Activated CD4-positive, alpha-beta memory T cell treated with anti-CD3 and anti-CD28 coated beads, Interleukin-2, amount 10 ng/mL, durations not matched to agents 7 days and 5 days (primary cell): ENCODE data around the gene ADAMTS10. TPM values are rescaled to one million over a fixed set of nuclear protein-coding genes. Genes with fewer than 3 reads are reported as not detected.
"Not testable (repeated sequence)": the region's sequence is repeated elsewhere in the genome, so short reads cannot be mapped to it uniquely, and the experiment has no call there.

Experiments used
- CTCF ChIA-PET: fragments of 350-600 bp; sonication (Branson Sonifier 250); formaldehyde crosslinking; loops from one replicate; lab custom pipeline; 2021; ENCODE audit warnings: antibody characterized with exemption, inconsistent platforms; lab: Charles Lee
- POLR2A ChIA-PET: fragments of 350-600 bp; sonication (Branson Sonifier 250); formaldehyde crosslinking; loops from one replicate; lab custom pipeline; 2021; ENCODE audit warnings: antibody characterized with exemption; lab: Charles Lee
- DNase-seq: peaks from one replicate; pipeline ENCODE4 v3.0.0-alpha.2; 2020
- H3K27ac Mint-ChIP-seq: one replicate; pipeline ENCODE4 v1.8.0; 2021; ENCODE audit warnings: mild to moderate bottlenecking, mixed read lengths
- H3K27me3 Mint-ChIP-seq: one replicate; pipeline ENCODE4 v1.8.0; 2021; ENCODE audit warnings: mixed read lengths
- H3K36me3 Mint-ChIP-seq: one replicate; pipeline ENCODE4 v1.8.0; 2021; ENCODE audit warnings: low read depth, mixed read lengths
- H3K4me1 Mint-ChIP-seq: one replicate; pipeline ENCODE4 v1.8.0; 2021; ENCODE audit warnings: mixed read lengths
- H3K4me3 Mint-ChIP-seq: one replicate; pipeline ENCODE4 v1.8.0; 2021; ENCODE audit warnings: mild to moderate bottlenecking, mixed read lengths
- H3K9me3 Mint-ChIP-seq: one replicate; pipeline ENCODE4 v1.8.0; 2021; ENCODE audit warnings: mixed read lengths
- total RNA-seq, 2 experiments: library from RNA; stranded (reverse); gene quantifications; one replicate each; pipeline ENCODE4 v1.2.3, GENCODE V29; 2021

The ADAMTS10 gene
- total RNA-seq, 2 experiments from 2014 or later, result 2.6 to 2.8 TPM

GRCh38 chr19:8567522-8568172, 42.9 kb downstream of the ADAMTS10 start:
- ChIA-PET POLR2A (interaction anchor here (1.6 to 8.7 kb wide), 2 partner anchors 8 to 51 kb away, joined by 5 to 104 read pairs; partner anchors contain the start of gene ZNF414), CTCF (interaction anchor here (6.4 kb wide), 1 partner anchor 11 kb away, joined by 69 read pairs; the partner anchor contains the start of gene MYO1F)
- no peak overlapping the region for H3K4me3 Mint-ChIP-seq
- no peaks in the 10 kb centered on the region for H3K27me3 Mint-ChIP-seq
- H3K27ac Mint-ChIP-seq, result peak overlapping the region; percentile 61
- peaks cover 77% of the 10 kb centered on the region for H3K4me1 Mint-ChIP-seq
- peaks cover 75% of the 10 kb centered on the region for H3K36me3 Mint-ChIP-seq
- H3K9me3 Mint-ChIP-seq, result no peaks in the 10 kb centered on the region
- no peak for DNase-seq

DNA sequence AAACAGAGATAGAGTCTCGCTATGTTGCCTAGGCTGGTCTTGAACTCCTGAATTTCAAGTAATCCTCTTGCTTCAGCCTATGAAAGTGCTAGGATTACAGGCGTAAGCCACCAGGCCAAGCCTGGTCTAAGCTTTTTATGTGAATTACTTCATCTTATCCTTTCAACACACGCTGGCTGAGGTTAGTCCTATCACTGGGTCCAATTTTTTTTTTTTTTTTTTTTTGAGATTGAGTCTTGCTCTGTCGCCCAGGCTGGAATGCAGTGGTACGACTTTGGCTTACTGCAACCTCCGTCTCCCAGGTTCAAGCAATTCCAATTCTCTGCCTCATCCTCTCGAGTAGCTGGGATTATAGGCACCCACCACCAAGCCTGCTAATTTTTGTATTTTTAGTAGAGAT, 43.7 kb downstream of the ADAMTS10 start:
- H3K27me3 Mint-ChIP-seq, result no peaks in the 10 kb centered on the region
- DNase-seq, result no peak
- no peak overlapping the region for H3K4me3 Mint-ChIP-seq
- H3K4me1 Mint-ChIP-seq, result peaks cover 73% of the 10 kb centered on the region
- ChIA-PET POLR2A (interaction anchor here (0.7 to 8.7 kb wide), 3 partner anchors 9 to 50 kb away, joined by 3 to 104 read pairs (median 5); partner anchors contain the start of gene ZNF414), CTCF (interaction anchor here (6.4 kb wide), 1 partner anchor 12 kb away, joined by 69 read pairs; the partner anchor contains the start of gene MYO1F)
- peak overlapping the region; percentile 21 for H3K27ac Mint-ChIP-seq
- no peaks in the 10 kb centered on the region for H3K9me3 Mint-ChIP-seq
- peaks cover 73% of the 10 kb centered on the region for H3K36me3 Mint-ChIP-seq

- H3K4me1 Mint-ChIP-seq, result peaks cover 69% of the 10 kb centered on the region
- H3K9me3 Mint-ChIP-seq, DNase-seq, H3K4me3 Mint-ChIP-seq, H3K27me3 Mint-ChIP-seq: not testable (repeated sequence)
- CTCF ChIA-PET, result interaction anchor here (6.4 kb wide), 1 partner anchor 14 kb away, joined by 69 read pairs; the partner anchor contains the start of gene MYO1F
- H3K36me3 Mint-ChIP-seq, result peaks cover 64% of the 10 kb centered on the region
- POLR2A ChIA-PET, result interaction anchor here (0.9 to 1.8 kb wide), 4 partner anchors 9 to 16 kb away, joined by 3 to 6 read pairs (median 3); no protein-coding TSS in a partner anchor
- H3K27ac Mint-ChIP-seq, result peak overlapping the region; percentile 10
These were observed 45.6 kb downstream of the ADAMTS10 start for GRCh38 chr19:8564866-8565265.

DNA sequence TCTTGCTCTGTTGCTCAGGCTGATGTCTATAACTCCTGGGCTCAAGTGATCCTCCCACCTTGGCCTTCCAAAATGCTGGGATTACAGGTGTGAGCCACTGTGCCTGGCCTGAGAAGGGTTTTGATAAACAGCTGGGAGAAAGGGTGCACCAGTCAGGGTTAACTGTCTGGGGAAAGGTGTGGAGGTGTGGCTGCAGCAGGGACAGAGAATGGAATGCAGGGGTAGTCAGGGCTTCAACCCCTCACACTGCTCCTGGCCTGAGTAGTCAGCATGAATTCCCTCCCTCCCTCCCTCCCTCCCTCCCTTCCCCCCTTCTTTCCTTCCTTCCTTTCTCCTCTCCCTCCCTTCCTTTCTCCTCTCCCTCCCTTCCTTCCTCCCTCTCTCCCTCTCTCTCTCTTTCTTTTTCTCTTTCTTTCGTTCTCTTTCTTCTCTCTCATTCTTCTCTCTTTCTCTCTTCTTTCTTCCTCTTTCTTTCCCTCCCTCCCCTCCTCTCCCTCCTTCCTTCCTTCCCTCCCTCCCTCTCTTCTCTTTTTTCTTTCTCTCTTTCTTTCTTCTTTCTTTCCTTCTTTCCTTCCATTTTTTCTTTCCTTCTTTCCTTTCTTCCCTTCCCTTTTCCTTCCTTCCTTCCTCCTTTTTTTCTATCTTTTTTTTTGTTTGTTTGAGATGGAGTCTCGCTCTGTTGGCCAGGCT, 49.3 kb downstream of the ADAMTS10 start:
- no peaks in the 10 kb centered on the region for H3K9me3 Mint-ChIP-seq
- H3K4me1 Mint-ChIP-seq, result peaks cover 61% of the 10 kb centered on the region
- no peak overlapping the region for H3K4me3 Mint-ChIP-seq
- no peak for DNase-seq
- ChIA-PET POLR2A (no interaction called here), CTCF (no interaction called here)
- peaks cover 51% of the 10 kb centered on the region for H3K36me3 Mint-ChIP-seq
- H3K27ac Mint-ChIP-seq, result peak overlapping the region; percentile 44
- no peaks in the 10 kb centered on the region for H3K27me3 Mint-ChIP-seq

- Mint-ChIP-seq H3K9me3 (no peaks in the 10 kb centered on the region), H3K36me3 (peaks cover 52% of the 10 kb centered on the region), H3K4me3 (no peak overlapping the region), H3K4me1 (peaks cover 46% of the 10 kb centered on the region), H3K27me3 (no peaks in the 10 kb centered on the region), H3K27ac (peak overlapping the region; percentile 83)
- POLR2A ChIA-PET, result interaction anchor here (0.7 to 1.7 kb wide), 4 partner anchors 8 to 45 kb away, joined by 3 to 4 read pairs (median 4); partner anchors contain the start of gene ZNF414
- no peak for DNase-seq
- CTCF ChIA-PET, result interaction anchor here (1.6 to 2.2 kb wide), 4 partner anchors 11 to 23 kb away, joined by 4 to 9 read pairs (median 6); no protein-coding TSS in a partner anchor
These were observed 52.2 kb downstream of the ADAMTS10 start for GRCh38 chr19:8558325-8558724.

GRCh38 chr19:8557642-8558238, 52.8 kb downstream of the ADAMTS10 start:
- ChIA-PET CTCF (interaction anchor here (1.6 to 2.2 kb wide), 4 partner anchors 11 to 23 kb away, joined by 4 to 9 read pairs (median 6); no protein-coding TSS in a partner anchor), POLR2A (interaction anchor here (0.7 to 1.7 kb wide), 6 partner anchors 9 to 71 kb away, joined by 3 to 4 read pairs (median 3); partner anchors contain the start of gene ZNF414)
- H3K4me3 Mint-ChIP-seq, result no peak overlapping the region
- peaks cover 55% of the 10 kb centered on the region for H3K36me3 Mint-ChIP-seq
- no peaks in the 10 kb centered on the region for H3K27me3 Mint-ChIP-seq
- H3K4me1 Mint-ChIP-seq, result peaks cover 45% of the 10 kb centered on the region
- no peaks in the 10 kb centered on the region for H3K9me3 Mint-ChIP-seq
- no peak for DNase-seq
- H3K27ac Mint-ChIP-seq, result peak overlapping the region; percentile 83

DNA sequence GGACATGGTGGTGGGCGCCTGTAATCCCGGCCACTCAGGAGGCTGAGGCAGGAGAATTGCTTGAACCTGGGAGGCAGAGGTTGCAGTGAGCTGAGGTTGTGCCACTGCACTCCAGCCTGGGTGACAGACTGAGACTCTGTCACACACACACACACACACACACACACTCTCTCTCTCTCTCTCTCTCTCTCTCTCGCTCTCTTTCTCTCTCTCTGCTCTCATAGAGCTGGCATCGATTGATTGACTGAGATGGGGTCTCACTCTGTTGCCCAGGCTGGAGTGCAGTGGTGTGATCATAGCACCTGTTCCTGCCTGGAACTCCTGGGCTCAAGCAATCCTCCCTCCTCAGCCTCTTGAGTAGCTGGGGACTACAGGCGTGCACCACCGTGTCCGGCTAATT, 56.8 kb downstream of the ADAMTS10 start:
- POLR2A ChIA-PET, result not testable (repeated sequence)

GRCh38 chr19:8552810-8553209, 57.7 kb downstream of the ADAMTS10 start:
- no peak overlapping the region for H3K4me3 Mint-ChIP-seq
- H3K9me3 Mint-ChIP-seq, result no peaks in the 10 kb centered on the region
- no peak for DNase-seq
- peak overlapping the region; percentile 23 for H3K27ac Mint-ChIP-seq
- peaks cover 11% of the 10 kb centered on the region for H3K4me1 Mint-ChIP-seq
- CTCF ChIA-PET, result no interaction called here
- no peaks in the 10 kb centered on the region for H3K27me3 Mint-ChIP-seq
- peaks cover 64% of the 10 kb centered on the region for H3K36me3 Mint-ChIP-seq
- POLR2A ChIA-PET, result interaction anchor here (1.3 kb wide), 1 partner anchor 17 kb away, joined by 4 read pairs; no protein-coding TSS in a partner anchor

More for the DNA sequence above, 56.8 kb downstream of the ADAMTS10 start:
- Mint-ChIP-seq H3K27ac (peak overlapping the region; percentile 44), H3K36me3 (peaks cover 64% of the 10 kb centered on the region), H3K4me1 (peaks cover 20% of the 10 kb centered on the region)
- CTCF ChIA-PET, H3K27me3 Mint-ChIP-seq, DNase-seq, H3K4me3 Mint-ChIP-seq, H3K9me3 Mint-ChIP-seq: not testable (repeated sequence)

- DNase-seq, result no peak
- ChIA-PET CTCF (no interaction called here), POLR2A (interaction anchor here (1.2 to 1.4 kb wide), 4 partner anchors 8 to 29 kb away, joined by 3 to 4 read pairs (median 3); no protein-coding TSS in a partner anchor)
- Mint-ChIP-seq H3K36me3 (peaks cover 77% of the 10 kb centered on the region), H3K9me3 (no peaks in the 10 kb centered on the region), H3K27ac (no peak overlapping the region), H3K4me1 (peaks cover 3% of the 10 kb centered on the region), H3K4me3 (no peak overlapping the region), H3K27me3 (no peaks in the 10 kb centered on the region)
These were observed 60.4 kb downstream of the ADAMTS10 start for GRCh38 chr19:8550070-8550469.

- no peaks in the 10 kb centered on the region for H3K27me3 Mint-ChIP-seq
These were observed 64.8 kb downstream of the ADAMTS10 start for GRCh38 chr19:8545743-8546142.

DNA sequence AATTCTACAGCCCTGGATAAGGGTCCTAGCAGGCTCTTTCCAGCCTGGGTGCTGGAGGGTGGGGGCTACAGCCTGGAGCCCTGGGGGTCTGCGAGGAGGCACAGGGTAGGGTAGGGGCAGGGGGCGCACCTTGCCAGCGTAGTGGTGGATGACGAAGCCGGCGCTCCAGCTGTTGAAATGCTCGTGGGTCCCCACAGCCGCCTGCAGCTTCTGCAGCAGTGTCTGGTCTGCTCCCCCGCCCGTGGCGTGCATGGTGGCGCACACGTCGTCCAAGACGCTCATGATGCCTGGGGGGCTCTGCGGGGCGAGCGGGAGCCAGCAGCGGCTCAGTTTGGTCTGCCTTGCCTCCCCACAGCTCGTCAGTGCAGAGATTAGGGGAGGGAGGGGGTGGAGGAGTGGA, 66.3 kb downstream of the ADAMTS10 start:
- POLR2A ChIA-PET, result interaction anchor here (1.1 to 2.7 kb wide), 3 partner anchors 10 to 27 kb away, joined by 4 to 6 read pairs (median 6); no protein-coding TSS in a partner anchor
- Mint-ChIP-seq H3K27ac (no peak overlapping the region), H3K4me3 (no peak overlapping the region), H3K4me1 (no peaks in the 10 kb centered on the region), H3K36me3 (peaks cover 68% of the 10 kb centered on the region), H3K27me3 (no peaks in the 10 kb centered on the region), H3K9me3 (no peaks in the 10 kb centered on the region)
- CTCF ChIA-PET, result interaction anchor here (4.0 kb wide), 1 partner anchor 36 kb away, joined by 25 read pairs; no protein-coding TSS in a partner anchor
- DNase-seq, result no peak

More at GRCh38 chr19:8545743-8546142, 64.8 kb downstream of the ADAMTS10 start:
- no peaks in the 10 kb centered on the region for H3K9me3 Mint-ChIP-seq
- DNase-seq, result no peak
- no peak overlapping the region for H3K4me3 Mint-ChIP-seq
- H3K36me3 Mint-ChIP-seq, result peaks cover 68% of the 10 kb centered on the region
- ChIA-PET POLR2A (interaction anchor here (0.6 to 2.7 kb wide), 6 partner anchors 12 to 205 kb away, joined by 3 to 15 read pairs (median 4); partner anchors contain the start of gene MYO1F), CTCF (interaction anchor here (0.7 to 4.0 kb wide), 2 partner anchors 27 to 34 kb away, joined by 5 to 25 read pairs; no protein-coding TSS in a partner anchor)
- H3K4me1 Mint-ChIP-seq, result no peaks in the 10 kb centered on the region
- H3K27ac Mint-ChIP-seq, result no peak overlapping the region

- DNase-seq, result no peak
- Mint-ChIP-seq H3K36me3 (peaks cover 61% of the 10 kb centered on the region), H3K27me3 (no peaks in the 10 kb centered on the region), H3K4me1 (no peaks in the 10 kb centered on the region), H3K27ac (no peak overlapping the region), H3K9me3 (no peaks in the 10 kb centered on the region), H3K4me3 (no peak overlapping the region)
- POLR2A ChIA-PET, result no interaction called here
- CTCF ChIA-PET, result interaction anchor here (0.7 kb wide), 2 partner anchors 38 to 107 kb away, joined by 3 read pairs; no protein-coding TSS in a partner anchor
These were observed 70.8 kb downstream of the ADAMTS10 start for GRCh38 chr19:8539621-8540149.
